NCI-H510A (cell line): ENCODE results near the gene OR9Q1.
"Not testable (repeated sequence)": the region's sequence is repeated elsewhere in the genome, so short reads cannot be mapped to it uniquely, and the experiment has no call there.

ENCODE experiments used
- DNase-seq: peaks from one replicate; lab custom pipeline; 2025; lab: John Stamatoyannopoulos, UW

Gene OR9Q1

DNA sequence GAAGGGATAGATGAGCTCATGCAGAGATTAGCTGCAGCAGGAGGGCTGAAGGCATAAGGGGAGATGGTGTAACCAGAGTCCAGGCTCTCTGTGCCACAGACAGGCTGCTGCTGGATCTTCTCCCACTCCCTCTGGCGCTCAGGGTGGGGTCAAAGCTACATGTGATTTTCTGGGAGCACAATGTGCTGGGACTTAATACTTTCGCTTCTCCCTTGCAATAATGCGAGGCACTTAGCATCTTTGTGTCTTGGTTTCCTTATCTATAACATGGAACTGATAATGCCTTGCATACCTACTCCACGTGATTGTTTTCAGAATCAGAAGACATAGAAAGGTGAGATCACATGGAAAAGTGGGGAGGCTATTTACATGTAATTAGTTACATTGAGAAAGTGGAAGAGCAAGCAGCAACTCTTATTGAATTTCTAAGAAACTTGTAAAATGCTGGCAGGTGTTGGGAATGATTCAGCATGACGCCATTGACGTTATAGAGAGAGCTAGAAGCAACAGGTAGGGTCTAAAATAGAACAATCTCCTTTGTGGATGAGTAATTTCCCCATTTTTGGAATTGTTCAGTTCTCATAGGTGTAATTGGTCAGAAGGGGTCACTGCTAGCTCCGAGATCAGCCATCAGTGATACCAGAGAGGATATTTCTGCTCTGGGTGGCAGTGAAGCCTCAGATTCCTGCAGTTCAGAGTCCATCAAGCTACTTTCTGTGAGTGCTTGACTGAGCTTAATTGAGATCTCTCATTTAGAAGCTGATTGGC, 109.8 kb downstream of the OR9Q1 start:
- DNase-seq, result no peak

DNA sequence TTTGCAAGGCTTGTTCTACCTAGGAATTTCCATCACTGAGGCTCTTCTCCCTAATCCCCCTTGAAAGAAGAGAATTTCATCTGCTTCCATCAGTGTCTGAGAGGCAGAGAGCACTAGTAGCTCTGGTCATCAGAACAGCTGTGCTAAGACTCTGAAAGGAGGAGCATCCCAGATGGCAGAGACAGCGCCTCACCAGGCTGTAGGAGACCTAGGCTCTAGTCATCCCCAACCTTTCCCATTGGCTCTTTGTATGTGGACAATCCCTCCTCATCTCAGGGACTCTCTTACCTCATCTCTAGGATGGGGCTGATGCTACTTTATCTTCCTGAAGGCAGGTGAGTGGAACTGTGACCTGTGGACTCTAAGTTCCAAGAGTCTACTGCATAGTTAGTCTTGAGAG, 110.5 kb downstream of the OR9Q1 start:
- DNase-seq, result no peak

DNA sequence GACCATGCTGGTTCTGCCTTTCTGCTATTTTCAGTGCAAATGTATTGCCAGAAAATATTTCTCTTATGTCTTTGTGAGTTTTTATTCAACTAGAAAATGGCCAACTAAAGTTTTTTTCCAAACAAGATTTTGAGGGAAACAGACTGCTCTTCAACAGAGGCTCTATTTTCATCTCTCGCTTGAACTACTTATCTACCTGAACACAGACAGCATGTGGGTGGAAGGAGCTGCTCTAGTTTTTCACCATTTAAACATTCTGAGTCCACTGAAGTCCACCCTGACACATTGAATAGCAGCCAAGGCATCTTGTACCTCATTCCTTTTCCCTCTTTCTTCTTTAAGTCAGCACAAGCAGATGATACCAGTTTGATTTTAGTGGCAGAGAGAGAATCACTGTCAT, 111.5 kb downstream of the OR9Q1 start:
- DNase-seq, result no peak

DNA sequence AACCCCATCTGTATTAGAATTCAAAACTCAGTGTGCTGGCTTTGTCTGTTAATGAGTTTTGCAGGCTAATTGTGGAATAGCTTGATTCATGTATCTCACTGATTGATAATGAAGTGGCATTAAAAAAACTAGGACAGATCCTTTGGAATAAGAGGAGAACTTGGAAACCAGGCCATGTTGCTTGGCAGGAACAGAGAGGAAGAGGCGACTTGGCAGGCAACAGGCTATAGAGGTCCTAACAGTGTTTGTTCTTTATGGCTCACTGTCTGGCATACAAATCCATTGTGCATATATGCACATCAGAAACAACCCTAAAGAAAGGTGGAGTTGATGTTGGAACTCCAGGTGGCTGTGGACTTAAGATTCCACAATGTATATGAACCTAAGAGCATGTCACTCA, 119.1 kb downstream of the OR9Q1 start:
- DNase-seq, result no peak

DNA sequence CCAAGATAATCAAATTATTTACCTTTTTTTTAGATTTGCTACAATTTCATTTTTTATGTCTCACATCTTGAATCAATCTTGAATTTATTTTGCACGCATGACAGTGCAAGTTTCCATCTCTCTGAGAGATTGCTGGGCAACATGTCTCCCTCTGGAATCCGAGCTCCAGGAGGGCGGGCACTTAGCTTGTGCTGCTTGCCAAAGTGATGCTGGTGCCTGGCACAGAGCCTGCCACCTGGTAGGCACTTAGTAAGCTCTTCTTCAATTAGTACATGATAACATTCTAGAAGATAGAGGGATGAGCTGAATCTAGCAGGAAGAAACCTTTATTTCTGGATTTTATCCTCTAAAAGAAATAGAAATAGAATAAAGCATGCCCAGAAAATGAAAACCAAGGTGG, 129.1 kb downstream of the OR9Q1 start:
- DNase-seq, result no peak

DNA sequence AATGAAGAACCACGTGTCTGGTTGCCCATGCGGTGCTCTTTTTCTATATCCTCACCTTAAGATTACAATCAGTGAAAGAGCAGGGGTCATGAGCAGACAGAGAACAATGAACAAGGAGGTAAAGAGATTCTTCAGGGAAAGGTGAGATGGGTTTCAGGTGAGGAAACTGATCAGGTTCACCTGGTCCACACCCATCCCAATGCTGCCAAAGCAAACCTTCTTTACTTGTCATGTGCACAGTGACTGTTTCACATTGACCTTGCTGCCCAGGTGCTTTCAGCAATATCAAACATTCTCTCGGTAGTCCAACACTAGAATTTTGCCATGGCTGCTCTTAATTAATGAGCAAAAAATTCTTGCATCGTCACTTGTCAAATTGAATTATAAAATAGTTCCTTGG, 140.7 kb downstream of the OR9Q1 start:
- DNase-seq, result no peak

- DNase-seq, result no peak
These were observed 141.3 kb downstream of the OR9Q1 start for GRCh38 chr11:58164990-58165389.

DNA sequence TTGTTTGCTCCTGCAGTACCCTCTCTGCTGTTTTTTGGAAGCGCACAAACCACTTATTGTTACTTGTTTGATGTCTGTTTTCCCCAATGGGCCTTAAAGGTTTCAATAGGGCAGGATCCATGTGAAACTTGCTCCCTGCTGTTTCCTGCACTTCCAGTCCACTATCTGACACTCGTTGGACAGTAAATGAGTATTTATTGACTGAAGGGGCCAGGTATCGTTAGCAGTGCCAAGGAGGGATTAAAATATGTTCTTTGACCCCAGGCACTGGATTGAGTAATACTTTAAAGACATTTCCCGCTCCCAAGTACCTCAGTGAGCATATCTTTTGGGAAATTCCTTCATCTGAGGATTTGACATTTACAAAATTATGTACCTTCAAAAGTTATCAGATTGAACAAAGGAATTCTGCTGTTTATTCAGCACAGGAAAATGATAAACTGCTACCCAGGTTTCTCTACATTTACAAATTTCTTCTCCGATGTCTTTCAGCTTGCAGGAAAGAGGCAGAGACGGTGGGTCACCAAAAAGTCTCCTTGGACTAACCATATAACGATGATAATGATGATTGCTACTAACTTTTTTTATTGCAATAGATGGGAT, 141.9 kb downstream of the OR9Q1 start:
- no peak for DNase-seq

DNA sequence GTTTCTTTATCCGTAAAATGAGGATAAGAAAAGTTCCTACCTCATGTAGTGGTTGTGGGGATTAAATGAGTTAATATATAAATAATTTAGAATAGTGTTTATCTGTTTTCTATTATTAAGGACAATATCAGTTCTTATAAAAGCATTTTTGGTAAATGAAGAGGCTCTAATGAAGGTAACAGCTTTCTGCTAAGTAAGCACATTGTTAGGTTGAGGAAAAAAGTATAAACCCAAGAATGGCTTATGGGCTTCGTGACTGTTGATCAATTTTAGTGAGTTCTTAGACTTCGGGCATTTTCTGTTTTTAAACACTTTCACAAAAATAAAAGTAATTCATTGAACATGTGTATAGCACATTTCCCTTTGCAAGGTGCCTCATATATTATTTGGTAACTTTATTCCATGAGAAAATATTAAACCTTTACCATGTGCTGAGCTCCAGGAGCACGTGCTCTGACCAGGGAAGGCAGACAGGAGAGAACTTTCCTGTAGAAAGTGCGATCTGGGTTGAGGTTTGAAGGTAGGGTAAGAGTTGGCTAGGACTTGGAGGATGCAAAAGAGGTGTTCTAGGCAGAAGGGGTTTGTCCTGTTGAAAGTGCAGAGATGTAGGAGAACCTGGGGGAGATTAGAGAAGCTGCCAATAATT, 153.9 kb downstream of the OR9Q1 start:
- no peak for DNase-seq

DNA sequence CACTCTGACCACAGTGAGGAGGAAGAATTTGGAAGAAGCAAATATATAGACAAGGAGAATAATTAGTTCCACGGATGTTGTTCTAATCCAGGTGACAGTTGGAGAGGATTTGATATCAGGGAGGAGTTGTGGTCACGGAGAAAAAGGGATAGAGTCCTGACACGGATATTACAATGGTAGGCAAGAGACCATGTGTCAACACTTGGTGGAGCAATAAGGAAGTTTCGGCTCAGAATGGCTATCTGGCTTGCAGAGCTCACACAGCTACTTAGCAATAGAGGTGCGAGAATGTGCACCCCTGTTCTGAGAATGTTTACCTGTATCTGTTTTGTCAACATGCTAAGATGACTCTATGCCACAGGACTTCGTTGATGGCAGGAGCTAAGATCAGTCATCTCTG, 154.8 kb downstream of the OR9Q1 start:
- DNase-seq, result no peak

DNA sequence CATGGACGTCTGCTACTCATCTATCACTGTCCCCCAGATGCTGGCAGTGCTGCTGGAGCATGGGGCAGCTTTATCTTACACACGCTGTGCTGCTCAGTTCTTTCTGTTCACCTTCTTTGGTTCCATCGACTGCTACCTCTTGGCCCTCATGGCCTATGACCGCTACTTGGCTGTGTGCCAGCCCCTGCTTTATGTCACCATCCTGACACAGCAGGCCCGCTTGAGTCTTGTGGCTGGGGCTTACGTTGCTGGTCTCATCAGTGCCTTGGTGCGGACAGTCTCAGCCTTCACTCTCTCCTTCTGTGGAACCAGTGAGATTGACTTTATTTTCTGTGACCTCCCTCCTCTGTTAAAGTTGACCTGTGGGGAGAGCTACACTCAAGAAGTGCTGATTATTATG, 156.0 kb downstream of the OR9Q1 start:
- DNase-seq, result no peak

DNA sequence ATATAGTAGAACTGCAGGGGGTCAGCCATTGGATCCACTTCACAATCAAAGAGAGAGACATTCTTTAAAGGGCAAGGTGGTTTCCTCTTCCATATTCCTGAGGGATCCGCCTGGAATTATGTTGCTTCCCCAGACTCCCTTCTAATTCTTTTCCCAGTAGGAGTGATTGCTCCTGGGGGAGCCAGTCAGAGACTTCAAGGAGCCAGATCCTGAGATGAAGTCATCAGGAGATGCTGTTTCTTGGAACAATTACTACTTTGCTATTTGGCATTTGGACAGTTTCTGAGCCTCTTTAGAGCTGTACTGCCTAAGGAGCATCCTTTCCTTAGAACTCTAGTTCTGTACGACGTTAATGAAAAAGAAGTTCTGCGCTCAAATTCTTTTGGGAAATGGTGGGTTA, 163.3 kb downstream of the OR9Q1 start:
- DNase-seq, result no peak

DNA sequence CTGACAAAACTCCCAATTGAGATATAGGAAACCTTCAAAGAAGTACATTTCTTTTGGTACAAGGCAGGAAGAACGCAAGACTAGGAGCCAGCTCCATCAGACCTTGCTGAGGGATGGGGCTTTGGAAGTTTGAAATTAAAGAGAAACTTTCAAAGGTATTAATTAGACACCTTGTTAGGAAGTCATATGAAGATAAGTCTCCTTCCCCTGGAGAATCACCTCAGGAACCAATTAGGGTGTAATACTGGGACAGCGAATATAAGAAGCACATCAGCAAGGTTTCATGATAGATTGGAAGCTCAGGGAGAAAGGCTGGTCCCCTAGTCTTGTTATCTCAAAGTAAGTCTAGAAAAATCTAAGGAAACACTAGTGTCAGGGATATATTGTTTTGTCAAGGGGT, 165.1 kb downstream of the OR9Q1 start, which contains the start of gene OR9Q2:
OR9Q2 (plus strand) TSS at position 301 of the 400 bp plus-strand sequence. CDS start 1,421 bp downstream, outside the sequence.
- DNase-seq, result no peak

DNA sequence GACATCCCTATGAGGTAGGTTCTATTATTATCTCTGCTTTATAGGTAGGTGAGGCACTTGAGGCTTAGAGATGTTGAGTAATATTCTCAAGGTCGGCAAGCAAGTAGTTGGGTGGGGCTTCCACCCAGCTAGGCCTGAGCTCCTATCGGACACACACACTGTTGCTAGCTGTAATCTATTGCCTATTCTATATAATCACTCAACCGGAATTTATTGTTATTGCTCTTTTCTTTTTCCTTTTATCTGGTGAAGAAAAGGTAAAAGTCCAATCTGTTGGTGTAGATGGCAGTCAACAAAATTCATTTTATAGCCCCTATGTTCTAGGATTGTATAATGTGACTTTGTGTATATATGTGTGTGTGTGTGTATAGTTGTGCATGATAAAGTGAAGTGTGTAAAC, 168.5 kb downstream of the OR9Q1 start:
- no peak for DNase-seq

- no peak for DNase-seq
These were observed 169.7 kb downstream of the OR9Q1 start for GRCh38 chr11:58193391-58193790.

DNA sequence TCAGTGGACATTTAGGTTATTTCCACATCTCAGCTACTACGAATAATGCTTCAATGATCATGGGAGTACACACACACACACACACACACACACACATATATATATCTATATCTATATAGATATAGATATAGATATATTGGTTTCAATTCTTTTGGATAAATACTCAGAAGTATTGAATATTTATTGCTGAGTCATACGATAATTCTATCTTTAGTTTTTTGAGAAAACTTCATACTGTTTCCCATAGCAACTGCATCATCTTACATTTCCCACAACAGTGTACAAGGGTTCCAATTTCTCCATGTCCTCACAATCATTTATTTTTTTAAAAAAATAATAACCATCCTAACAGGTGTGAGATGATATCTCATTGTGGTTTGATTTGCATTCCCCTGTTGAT, 172.3 kb downstream of the OR9Q1 start:
- no peak for DNase-seq

DNA sequence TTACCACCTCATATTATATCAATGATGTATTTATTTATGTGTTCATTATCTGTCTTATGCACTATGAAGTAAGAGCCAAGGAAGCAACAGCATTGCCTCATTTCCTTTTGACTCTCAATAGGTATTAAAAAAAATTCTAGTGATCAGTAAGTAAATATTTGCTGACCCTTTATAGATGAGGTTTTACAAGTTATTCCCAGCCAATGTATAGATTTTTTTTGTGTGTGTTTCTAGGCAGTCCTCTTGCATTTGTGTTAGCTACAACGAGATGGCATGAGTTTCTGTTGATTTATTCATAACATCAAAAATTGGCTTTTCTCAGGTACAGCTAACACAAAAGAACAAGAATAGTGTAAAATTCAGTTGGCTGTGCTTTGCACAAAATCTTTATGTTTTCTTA, 175.6 kb downstream of the OR9Q1 start:
- no peak for DNase-seq

GRCh38 chr11:58204042-58204441, 180.4 kb downstream of the OR9Q1 start, which contains the start of gene OR1S2:
Gene OR1S2 (minus strand): TSS chr11:58204142. CDS start chr11:58204142, 0 bp downstream.
- no peak for DNase-seq

- DNase-seq, result not testable (repeated sequence)
These were observed 188.7 kb downstream of the OR9Q1 start, which contains the start of gene OR1S1 for GRCh38 chr11:58212420-58212819. Gene OR1S1 (plus strand): TSS chr11:58212720.

GRCh38 chr11:58216476-58216875, 192.8 kb downstream of the OR9Q1 start:
- DNase-seq, result no peak

- DNase-seq, result no peak
These were observed 199.0 kb downstream of the OR9Q1 start for GRCh38 chr11:58222721-58223120.

- DNase-seq, result no peak
These were observed 204.4 kb downstream of the OR9Q1 start for GRCh38 chr11:58227956-58228615.
